Activated T-helper 1 cell treated with anti-CD3 and anti-CD28 coated beads, Interleukin-12 subunit alpha, Interleukin-12 subunit beta, Interleukin-2, Interleukin-4 antibody, amounts not matched to agents 30 ng/mL and 10 ng/mL and 1 ng/mL, durations not matched to agents 14 hours and 24 hours and 36 hours (primary cell): ENCODE results near the gene SCAMP4. TPM values are rescaled to one million over a fixed set of nuclear protein-coding genes. Genes with fewer than 3 reads are reported as not detected.

Experiments used
- DNase-seq: peaks from one replicate; pipeline ENCODE4 v3.0.0; 2021; ENCODE audit warnings: low spot score
- H3K27ac Mint-ChIP-seq: one replicate; pipeline ENCODE4 v1.8.0; 2021; ENCODE audit warnings: mild to moderate bottlenecking, mixed read lengths
- H3K27me3 Mint-ChIP-seq: one replicate; pipeline ENCODE4 v1.8.0; 2022; ENCODE audit warnings: mild to moderate bottlenecking, moderate library complexity, mixed read lengths; ENCODE audit not compliant: insufficient read depth
- H3K36me3 Mint-ChIP-seq: one replicate; pipeline ENCODE4 v1.8.0; 2021; ENCODE audit warnings: low read depth, mixed read lengths
- H3K4me1 Mint-ChIP-seq: one replicate; pipeline ENCODE4 v1.8.0; 2021; ENCODE audit warnings: low read depth, mixed read lengths
- H3K4me3 Mint-ChIP-seq: one replicate; pipeline ENCODE4 v1.8.0; 2021; ENCODE audit warnings: mild to moderate bottlenecking, moderate library complexity, mixed read lengths
- H3K9me3 Mint-ChIP-seq: one replicate; pipeline ENCODE4 v1.8.0; 2021; ENCODE audit warnings: mixed read lengths
- intact Hi-C: fragments of 100-400 bp; cut with micrococcal nuclease; formaldehyde crosslinking; loops from one replicate; pipeline ENCODE4 v1.15.1; 2024
- total RNA-seq: library from RNA; stranded (reverse); gene quantifications from 2 replicates; pipeline ENCODE4 v1.2.3, GENCODE V29; 2022

Gene SCAMP4
- total RNA-seq, 1 donor from 2014 or later, result 41.5 TPM

DNA sequence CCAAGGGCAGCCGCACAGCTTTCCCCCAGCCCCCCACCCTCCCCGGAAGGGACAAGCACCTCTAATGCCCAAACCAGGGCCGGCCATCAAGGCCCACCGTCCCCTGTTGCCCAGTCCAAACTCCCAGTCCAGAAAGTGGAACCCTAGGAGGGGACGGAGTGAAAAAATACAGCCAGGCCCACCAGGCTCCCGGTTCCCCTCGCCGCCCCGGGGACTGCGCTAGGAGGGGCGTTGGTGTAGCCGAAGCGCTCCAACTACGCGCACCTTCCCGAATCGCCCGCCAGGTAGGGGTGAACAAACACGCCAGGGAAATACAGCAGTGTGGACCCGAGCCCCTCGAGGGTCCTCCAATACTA, 43.2 kb upstream of the SCAMP4 start:
- no peaks in the 10 kb centered on the region for H3K9me3 Mint-ChIP-seq
- peak overlapping the region; percentile 95 for H3K4me3 Mint-ChIP-seq
- H3K36me3 Mint-ChIP-seq, result peaks cover 2% of the 10 kb centered on the region
- peaks cover 22% of the 10 kb centered on the region for H3K4me1 Mint-ChIP-seq
- H3K27me3 Mint-ChIP-seq, result peaks cover 2% of the 10 kb centered on the region
- no peak for DNase-seq
- intact Hi-C loops, result loop anchor here (5.0 kb wide), 3 partner anchors 290 to 455 kb away; partner anchors contain the start of genes AP3D1, DAZAP1, PCSK4 and REEP6
- H3K27ac Mint-ChIP-seq, result peak overlapping the region; percentile 95

DNA sequence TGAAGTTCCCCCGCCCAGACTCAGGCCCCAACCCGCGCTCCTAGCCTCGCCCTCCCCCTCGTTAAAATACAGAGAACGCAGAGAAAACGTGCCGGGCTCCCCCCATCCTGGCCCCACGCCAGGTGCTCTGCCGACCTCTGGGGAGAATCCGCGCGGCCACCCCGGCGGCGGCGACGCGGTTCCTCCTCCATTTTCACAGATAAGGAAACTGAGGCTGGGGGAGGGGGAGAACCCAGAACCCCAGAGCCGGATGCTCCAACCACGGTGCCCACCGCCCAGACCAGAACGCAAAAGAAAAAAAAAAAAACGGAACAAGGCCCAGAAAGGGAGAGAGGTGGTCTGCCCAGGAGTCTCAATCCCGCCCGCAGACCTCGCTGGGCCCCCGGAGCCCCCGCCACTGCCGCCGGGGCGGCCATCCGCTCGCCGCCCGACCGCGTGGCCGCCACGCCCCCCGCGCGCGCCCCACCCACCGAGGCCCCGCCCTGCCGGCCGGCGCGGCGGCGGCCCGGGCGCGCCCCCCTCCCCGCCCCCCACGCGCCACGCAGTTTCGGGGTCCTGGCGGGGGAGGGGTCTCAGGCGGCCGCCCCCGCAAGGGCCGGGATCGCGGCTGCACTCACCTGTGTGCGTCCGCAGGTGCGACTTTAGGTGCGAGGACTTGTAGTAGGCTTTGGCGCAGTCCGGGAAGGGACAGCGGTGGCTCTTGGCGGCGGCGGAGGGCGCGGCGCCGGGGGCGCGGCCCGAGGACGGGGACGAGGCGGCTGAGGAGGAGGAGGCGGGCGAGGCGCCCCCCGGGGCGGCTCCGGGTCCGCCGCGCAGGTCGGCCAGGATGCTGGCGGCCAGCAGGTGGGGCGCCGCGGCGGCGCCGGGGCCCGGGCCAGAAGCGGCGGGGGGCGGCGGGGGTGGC, 42.5 kb upstream of the SCAMP4 start:
- DNase-seq, result peak; percentile 53
- H3K4me1 Mint-ChIP-seq, result peaks cover 22% of the 10 kb centered on the region
- H3K27ac Mint-ChIP-seq, result peak overlapping the region; percentile 95
- H3K27me3 Mint-ChIP-seq, result peaks cover 2% of the 10 kb centered on the region
- no peaks in the 10 kb centered on the region for H3K9me3 Mint-ChIP-seq
- H3K4me3 Mint-ChIP-seq, result peak overlapping the region; percentile 95
- intact Hi-C loops, result loop anchor here (1.0 to 5.0 kb wide), 5 partner anchors 7 to 613 kb away; partner anchors contain the start of genes AP3D1, DAZAP1, PCSK4 and REEP6
- peaks cover 2% of the 10 kb centered on the region for H3K36me3 Mint-ChIP-seq

DNA sequence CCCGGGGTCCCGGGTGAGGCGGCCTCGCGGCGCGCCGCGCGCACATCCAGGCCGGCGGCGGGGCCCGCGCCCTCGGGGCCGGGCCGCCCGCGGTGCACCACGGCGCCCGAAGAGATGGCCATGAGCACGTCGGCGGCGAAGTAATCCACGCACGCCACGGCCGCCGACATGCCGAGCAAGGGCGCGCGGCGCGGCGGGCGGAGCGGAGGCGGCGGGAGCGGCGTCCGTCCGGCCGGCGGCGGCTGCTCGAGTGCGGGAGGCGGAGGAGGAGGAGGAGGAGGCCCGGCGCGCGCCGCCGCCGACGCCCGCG, 41.9 kb upstream of the SCAMP4 start, which contains the start of gene KLF16:
Gene KLF16, minus strand, starts transcription at position 252 of the 310 bp plus-strand sequence. Its CDS starts 82 bp downstream, at position 170.
- peaks cover 2% of the 10 kb centered on the region for H3K27me3 Mint-ChIP-seq
- no peaks in the 10 kb centered on the region for H3K9me3 Mint-ChIP-seq
- DNase-seq, result no peak
- H3K4me3 Mint-ChIP-seq, result peak within 1 kb of the TSS; percentile 95
- intact Hi-C loops, result loop anchor here (1.0 to 5.0 kb wide), 5 partner anchors 8 to 614 kb away; partner anchors contain the start of genes AP3D1, DAZAP1, PCSK4 and REEP6
- peak within 1 kb of the TSS; percentile 95 for H3K27ac Mint-ChIP-seq
- H3K4me1 Mint-ChIP-seq, result peaks cover 22% of the 10 kb centered on the region
- H3K36me3 Mint-ChIP-seq, result peaks cover 2% of the 10 kb centered on the region

DNA sequence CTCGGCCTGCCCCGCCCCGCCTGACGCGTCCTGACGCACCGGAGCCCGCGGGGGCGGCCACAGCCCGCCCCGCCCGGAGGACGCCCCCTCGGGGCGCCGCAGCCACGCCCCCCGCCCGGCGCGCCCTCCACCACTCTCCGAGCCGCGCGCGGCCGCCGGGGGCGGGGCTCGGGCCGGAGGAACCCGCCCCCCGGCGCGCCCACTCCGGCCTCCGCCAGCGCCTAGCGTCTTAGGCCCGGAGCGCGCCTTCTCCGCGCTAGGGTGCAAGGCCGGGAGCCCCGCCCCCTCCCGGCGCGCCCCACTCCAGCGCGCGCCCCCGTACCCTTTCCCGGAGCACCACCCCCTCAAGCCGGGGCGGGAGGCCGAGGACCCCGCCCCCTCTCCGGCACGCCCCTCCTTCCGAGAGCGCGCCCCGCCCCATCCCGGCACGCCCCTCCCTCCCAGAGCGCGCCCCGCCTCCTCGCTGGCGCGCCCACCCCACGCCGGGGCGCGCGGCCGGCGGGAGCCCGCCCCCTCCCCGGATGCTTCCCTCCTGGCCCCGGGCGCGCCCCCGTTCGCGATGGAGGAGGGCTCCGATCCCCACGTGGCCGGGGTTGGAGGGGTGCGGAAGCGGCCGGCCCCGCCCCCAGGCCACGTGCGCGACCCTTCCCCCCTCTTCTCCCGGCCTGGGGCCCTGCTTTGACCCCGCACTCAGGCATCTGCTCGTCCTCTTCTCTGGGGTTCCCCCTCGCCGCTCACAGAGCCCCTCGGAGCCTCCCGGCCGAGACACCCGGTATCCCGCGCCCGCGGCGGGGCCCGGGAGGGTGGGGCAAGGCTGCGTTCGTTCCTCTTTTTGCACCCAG, 41.3 kb upstream of the SCAMP4 start:
- H3K36me3 Mint-ChIP-seq, result peaks cover 2% of the 10 kb centered on the region
- peaks cover 2% of the 10 kb centered on the region for H3K27me3 Mint-ChIP-seq
- peak overlapping the region; percentile 76 for H3K4me3 Mint-ChIP-seq
- no peaks in the 10 kb centered on the region for H3K9me3 Mint-ChIP-seq
- peaks cover 22% of the 10 kb centered on the region for H3K4me1 Mint-ChIP-seq
- intact Hi-C loops, result loop anchor here (1.0 to 5.0 kb wide), 9 partner anchors 9 to 615 kb away; partner anchors contain the start of genes ADAT3, AP3D1, DAZAP1 and PCSK4
- H3K27ac Mint-ChIP-seq, result peak overlapping the region; percentile 80
- DNase-seq, result peak; percentile 91

DNA sequence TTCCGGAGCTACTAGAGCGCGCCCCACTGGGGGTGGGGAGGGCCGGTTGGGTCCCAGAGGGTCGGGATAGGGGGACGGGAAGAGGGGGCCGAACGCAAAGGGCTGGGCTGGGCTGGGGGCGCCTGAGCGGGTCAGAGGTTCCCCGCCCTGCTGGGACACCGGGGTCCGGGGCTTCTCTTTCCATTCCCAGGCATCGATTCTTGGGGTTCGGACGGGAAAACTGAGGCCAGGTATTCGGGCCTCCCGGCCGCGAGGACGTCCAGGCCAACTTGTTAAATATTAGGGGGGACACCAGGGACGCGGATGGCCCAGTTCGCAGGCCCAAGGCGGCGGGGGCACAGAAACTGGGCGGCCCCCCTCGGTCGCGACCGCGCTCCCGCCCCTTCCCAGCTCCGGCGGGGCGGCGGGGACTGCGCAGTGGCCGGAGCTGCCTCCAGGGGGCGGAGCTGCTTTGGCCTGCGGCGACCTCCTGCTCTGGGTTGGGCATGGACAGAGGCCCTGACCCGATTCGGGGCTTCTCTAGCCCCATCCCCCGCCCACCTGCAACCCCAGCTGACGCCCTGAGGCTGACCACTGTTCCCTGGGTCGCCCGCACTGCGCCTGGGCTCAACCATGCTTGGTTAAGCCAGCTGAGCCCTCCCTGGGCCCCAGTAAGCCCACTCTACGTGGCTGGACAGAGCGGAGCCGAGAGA, 40.6 kb upstream of the SCAMP4 start:
- intact Hi-C loops, result loop anchor here (1.0 to 5.0 kb wide), 7 partner anchors 12 to 457 kb away; partner anchors contain the start of genes ADAT3, AP3D1, DAZAP1 and PCSK4
- DNase-seq, result peak; percentile 56
- Mint-ChIP-seq H3K36me3 (peaks cover 3% of the 10 kb centered on the region), H3K4me1 (peaks cover 17% of the 10 kb centered on the region), H3K9me3 (no peaks in the 10 kb centered on the region), H3K27me3 (peaks cover 2% of the 10 kb centered on the region), H3K4me3 (peak overlapping the region; percentile 76), H3K27ac (peak overlapping the region; percentile 80)

DNA sequence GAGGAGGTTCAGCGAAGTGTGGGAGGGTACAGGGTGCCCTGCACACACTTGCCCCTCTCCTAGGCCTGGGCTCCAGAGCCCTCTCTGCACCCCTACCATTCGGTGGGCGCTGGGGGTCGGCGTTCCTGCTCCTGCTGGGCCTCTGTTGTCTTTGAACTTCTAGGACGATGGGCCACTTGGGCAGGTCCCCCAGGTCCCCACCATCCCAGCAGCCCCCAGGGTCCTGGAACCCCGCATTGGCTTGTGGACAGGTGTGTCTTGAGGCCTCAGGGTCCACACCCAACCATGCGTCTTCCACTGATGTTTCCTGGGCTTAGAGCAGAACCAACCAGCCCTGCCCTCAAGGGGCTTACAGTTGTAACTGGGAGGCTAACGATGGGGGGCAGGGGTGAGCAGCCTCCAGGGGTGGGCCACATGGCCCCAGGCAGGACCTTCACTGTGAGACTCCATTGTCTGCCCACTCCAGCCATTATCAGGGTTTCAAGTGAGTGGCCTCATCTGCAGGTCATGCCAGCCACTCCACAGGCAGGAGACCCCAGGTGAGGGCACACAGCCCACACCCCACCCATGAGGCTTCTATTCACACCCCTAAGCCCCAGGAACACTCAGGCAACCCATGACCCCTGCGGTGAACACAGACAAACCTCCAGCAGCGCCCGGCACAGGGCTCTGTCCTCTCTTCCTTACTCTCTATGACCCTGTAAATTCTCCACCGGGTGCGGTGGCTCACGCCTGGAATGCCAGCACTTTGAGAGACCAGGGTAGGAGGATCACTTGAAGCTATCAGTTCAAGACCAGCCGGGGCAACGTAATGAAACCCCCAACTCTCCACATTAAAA, 39.8 kb upstream of the SCAMP4 start:
- peaks cover 2% of the 10 kb centered on the region for H3K27me3 Mint-ChIP-seq
- peak overlapping the region; percentile 79 for H3K27ac Mint-ChIP-seq
- H3K9me3 Mint-ChIP-seq, result no peaks in the 10 kb centered on the region
- H3K36me3 Mint-ChIP-seq, result peaks cover 3% of the 10 kb centered on the region
- DNase-seq, result no peak
- peak overlapping the region; percentile 76 for H3K4me3 Mint-ChIP-seq
- intact Hi-C loops, result no loop called here
- H3K4me1 Mint-ChIP-seq, result peaks cover 17% of the 10 kb centered on the region

DNA sequence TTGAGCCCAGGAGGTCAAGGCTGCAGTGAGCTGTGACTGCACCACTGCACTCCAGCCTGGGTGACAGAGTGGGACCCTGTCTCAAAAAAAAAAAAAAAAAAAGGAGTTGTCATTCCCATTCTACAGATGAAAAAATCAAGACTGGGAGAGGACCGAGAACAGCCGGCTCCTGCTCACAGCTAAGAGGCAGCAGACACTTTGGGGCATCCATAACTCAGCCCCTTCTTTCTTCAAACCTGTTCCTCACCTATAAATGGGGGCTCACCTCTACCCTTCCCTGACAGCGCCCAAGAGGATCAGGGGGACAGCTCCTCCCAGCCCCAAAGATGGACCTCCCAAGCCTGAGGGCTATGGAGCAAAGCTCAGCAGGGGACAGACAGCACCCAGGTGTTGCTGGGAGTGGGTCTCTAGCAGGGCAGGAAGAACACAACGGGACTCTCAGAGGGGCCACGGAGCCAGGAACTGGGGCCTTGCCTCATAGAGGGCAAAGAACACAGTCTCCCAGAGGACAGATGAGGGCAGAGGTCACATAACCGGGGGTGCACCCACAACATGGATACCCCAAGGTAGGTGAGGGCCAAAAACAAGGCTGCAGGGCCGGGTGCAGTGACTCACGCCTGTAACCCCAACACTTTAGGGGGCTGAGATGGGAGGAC, 38.4 kb upstream of the SCAMP4 start:
- Mint-ChIP-seq H3K27ac (no peak overlapping the region), H3K36me3 (peaks cover 1% of the 10 kb centered on the region), H3K4me3 (no peak overlapping the region), H3K9me3 (no peaks in the 10 kb centered on the region), H3K27me3 (peaks cover 2% of the 10 kb centered on the region), H3K4me1 (peaks cover 6% of the 10 kb centered on the region)
- no peak for DNase-seq
- intact Hi-C loops, result no loop called here

DNA sequence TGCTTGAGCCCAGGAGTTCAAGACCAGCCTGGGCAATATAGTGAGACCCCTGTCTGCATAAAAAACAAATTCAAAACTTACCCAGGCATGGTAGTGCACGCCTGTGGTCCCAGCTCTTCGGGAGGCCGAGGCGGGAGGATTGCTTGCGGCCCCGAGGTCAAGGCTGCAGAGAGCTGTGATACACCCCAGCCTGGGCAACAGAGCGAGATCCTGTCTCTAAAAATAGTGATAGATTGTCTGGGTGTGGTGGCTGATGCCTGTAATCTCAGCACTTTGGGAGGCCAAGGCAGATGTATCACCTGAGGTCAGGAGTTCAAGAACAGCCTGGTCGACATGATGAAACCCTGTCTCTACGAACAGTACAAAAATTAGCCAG, 37.9 kb upstream of the SCAMP4 start:
- peaks cover 1% of the 10 kb centered on the region for H3K4me1 Mint-ChIP-seq
- intact Hi-C loops, result no loop called here
- DNase-seq, result no peak
- H3K27me3 Mint-ChIP-seq, result peaks cover 2% of the 10 kb centered on the region
- no peak overlapping the region for H3K4me3 Mint-ChIP-seq
- H3K36me3 Mint-ChIP-seq, result peaks cover 1% of the 10 kb centered on the region
- no peak overlapping the region for H3K27ac Mint-ChIP-seq
- no peaks in the 10 kb centered on the region for H3K9me3 Mint-ChIP-seq

DNA sequence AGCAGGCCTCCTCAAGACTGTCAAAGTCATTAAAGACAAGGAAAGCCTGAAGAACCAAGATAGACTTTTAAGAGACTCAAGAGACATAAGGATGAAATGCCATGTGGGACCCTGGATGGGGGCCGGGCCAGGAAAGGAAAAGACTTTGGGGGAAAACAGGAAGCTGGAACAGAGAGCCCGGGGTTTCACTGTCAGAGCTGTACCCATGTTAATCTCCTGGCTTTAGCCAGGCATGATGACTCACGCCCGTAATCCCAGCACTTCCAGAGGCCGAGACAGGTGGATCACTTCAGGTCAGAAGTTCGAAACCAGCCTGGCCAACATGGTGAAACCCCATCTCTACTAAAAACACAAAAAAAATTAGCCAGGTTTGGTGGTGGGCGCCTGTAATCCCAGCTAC, 36.2 kb upstream of the SCAMP4 start:
- Mint-ChIP-seq H3K36me3 (peaks cover 3% of the 10 kb centered on the region), H3K27me3 (no peaks in the 10 kb centered on the region), H3K27ac (no peak overlapping the region), H3K4me1 (peaks cover 2% of the 10 kb centered on the region), H3K4me3 (no peak overlapping the region), H3K9me3 (no peaks in the 10 kb centered on the region)
- DNase-seq, result no peak
- intact Hi-C loops, result no loop called here

DNA sequence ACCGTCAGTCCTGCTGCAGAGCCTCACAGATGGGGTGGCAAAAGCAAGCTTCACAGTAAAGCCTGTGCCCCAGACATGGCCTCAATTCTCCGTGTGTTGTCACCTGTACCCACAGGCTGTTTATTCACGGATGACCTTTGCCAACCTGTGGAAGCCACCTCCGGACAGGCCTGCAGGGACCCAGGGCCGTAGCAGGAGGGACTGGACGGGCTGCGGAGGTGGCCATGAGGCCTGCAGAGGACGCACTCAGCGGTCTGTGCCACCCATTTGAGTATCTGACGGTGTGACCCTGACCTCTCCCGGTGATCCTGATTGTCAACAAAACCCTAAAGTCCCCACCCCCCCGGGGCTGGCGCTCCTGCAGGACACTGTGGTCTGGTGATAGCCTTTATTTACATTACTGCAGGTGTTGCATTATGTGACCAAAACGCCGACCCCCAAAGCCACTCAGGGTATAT, 34.0 kb upstream of the SCAMP4 start:
- Mint-ChIP-seq H3K4me1 (peaks cover 15% of the 10 kb centered on the region), H3K27ac (no peak overlapping the region), H3K36me3 (peaks cover 14% of the 10 kb centered on the region), H3K27me3 (peaks cover 2% of the 10 kb centered on the region), H3K4me3 (no peak overlapping the region), H3K9me3 (no peaks in the 10 kb centered on the region)
- DNase-seq, result no peak
- intact Hi-C loops, result no loop called here

DNA sequence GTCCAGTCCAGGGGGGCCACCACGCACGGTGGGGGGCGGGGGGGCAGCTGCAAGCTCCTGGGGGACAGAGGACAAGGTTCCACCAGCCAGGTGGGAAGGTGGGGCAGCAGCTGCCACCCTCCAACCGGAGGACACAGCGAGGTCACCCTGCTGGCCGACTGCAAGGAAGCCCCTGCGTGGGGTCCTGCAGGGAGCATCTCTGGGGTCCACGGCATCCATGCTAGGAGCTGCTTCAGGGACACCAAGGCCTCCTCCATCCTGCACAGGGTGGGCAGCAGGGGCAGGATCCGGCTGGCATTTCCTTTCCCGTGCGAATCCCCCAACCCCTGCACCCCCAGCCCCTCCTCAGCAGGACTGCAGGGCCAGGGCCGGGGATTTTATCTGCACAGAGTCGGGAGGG, 33.6 kb upstream of the SCAMP4 start:
- DNase-seq, result no peak
- Mint-ChIP-seq H3K27ac (no peak overlapping the region), H3K27me3 (peaks cover 2% of the 10 kb centered on the region), H3K4me3 (no peak overlapping the region), H3K4me1 (peaks cover 20% of the 10 kb centered on the region), H3K9me3 (no peaks in the 10 kb centered on the region), H3K36me3 (peaks cover 14% of the 10 kb centered on the region)
- intact Hi-C loops, result no loop called here
